Fibroblast of lung (primary cell): Measurements from ENCODE around the gene TMEM178A. TPM values are rescaled to one million over a fixed set of nuclear protein-coding genes. Genes with fewer than 3 reads are reported as not detected.

Source experiments
- DNase-seq, 2 donors: peaks; one replicate each; pipeline versions ENCODE4 v3.0.0 to v3.0.0-alpha.2; 2010; ENCODE audit warnings: low read depth in 2 of 2
- H2AFZ ChIP-seq: 2 replicates; pipeline ENCODE4 v1.5.1; 2012; ENCODE audit warnings: low read length, control low read depth, inconsistent platforms
- H3K27ac ChIP-seq: 2 replicates; pipeline ENCODE4 v1.5.1; 2011; ENCODE audit warnings: low read length, control low read depth; ENCODE audit not compliant: insufficient read depth
- H3K27me3 ChIP-seq: 2 replicates; pipeline ENCODE4 v1.5.1; 2011; ENCODE audit warnings: mild to moderate bottlenecking, low read length; ENCODE audit not compliant: control insufficient read depth, insufficient read depth
- H3K36me3 ChIP-seq: 2 replicates; pipeline ENCODE4 v1.5.1; 2011; ENCODE audit warnings: low read length; ENCODE audit not compliant: control insufficient read depth, insufficient read depth
- H3K4me1 ChIP-seq: 2 replicates; pipeline ENCODE4 v1.5.1; 2011; ENCODE audit warnings: low read length; ENCODE audit not compliant: control insufficient read depth, insufficient read depth; ENCODE audit errors: extremely low read depth
- H3K4me2 ChIP-seq: 2 replicates; pipeline ENCODE4 v1.5.1; 2011; ENCODE audit warnings: low read length, control low read depth; ENCODE audit not compliant: insufficient read depth; ENCODE audit errors: extremely low read depth
- H3K4me3 ChIP-seq, 4 experiments: fragments of 200-600 bp in 1 of 4; sonication (generic) in 1 of 4; replicated peaks in 1 of 4; 2 replicates each; pipeline ENCODE4 v1.5.1; 2011 to 2016; ENCODE audit warnings: low read length in 4 of 4, low read depth in 3 of 4, mild to moderate bottlenecking in 3 of 4, control low read depth in 2 of 4, inconsistent platforms in 1 of 4, mixed read lengths in 1 of 4; ENCODE audit not compliant: insufficient read depth in 1 of 4; ENCODE audit errors: control extremely low read depth in 1 of 4
- H3K79me2 ChIP-seq: 2 replicates; pipeline ENCODE4 v1.5.1; 2012; ENCODE audit warnings: mild to moderate bottlenecking, low read length, inconsistent platforms; ENCODE audit not compliant: control insufficient read depth, insufficient read depth
- H3K9ac ChIP-seq: 2 replicates; pipeline ENCODE4 v1.5.1; 2011; ENCODE audit warnings: mild to moderate bottlenecking, low read length, control low read depth; ENCODE audit not compliant: insufficient read depth
- H3K9me3 ChIP-seq: 2 replicates; pipeline ENCODE4 v1.5.1; 2012; ENCODE audit warnings: low read depth, low read length; ENCODE audit not compliant: control insufficient read depth, insufficient read depth
- H4K20me1 ChIP-seq: 2 replicates; pipeline ENCODE4 v1.5.1; 2011; ENCODE audit warnings: low read length; ENCODE audit not compliant: control insufficient read depth, insufficient read depth; ENCODE audit errors: extremely low read depth
- EZH2 ChIP-seq: IDR thresholded peaks from 2 replicates; pipeline ENCODE4 v1.5.1; 2012; ENCODE audit warnings: low read length, control low read depth, mild to moderate bottlenecking; ENCODE audit errors: missing control alignments
- polyA plus RNA-seq, 2 donors: library from polyadenylated mRNA; depleted of rRNA in 1 of 2; stranded (reverse) in 1 of 2; unstranded in 1 of 2; fragments of >200 nt; gene quantifications; 2 replicates each; pipeline ENCODE4 v1.2.1, GENCODE V29; 2011 to 2012; ENCODE audit warnings: missing spikeins in 1 of 2
- total RNA-seq: library from RNA; depleted of rRNA; stranded (reverse); fragments of >200 nt; gene quantifications from 2 replicates; pipeline ENCODE4 v1.2.1, GENCODE V29; 2014
- TF ChIP-seq, protein P1 (sequence below), 2 donors: IDR thresholded peaks in 1 of 2; conservative IDR thresholded peaks in 1 of 2; 1 replicate in 1 of 2; 2 replicates in 1 of 2; pipeline ENCODE4 v1.5.1; 2011 to 2012; ENCODE audit warnings: low read length in 2 of 2, control low read depth in 1 of 2, inconsistent platforms in 1 of 2, low read depth in 1 of 2, mild to moderate bottlenecking in 1 of 2

TMEM178A gene
- total and polyA plus RNA-seq, 2 donors (not counting 1 experiment from before 2014, with no cell fraction given): 1.5 to 6.9 TPM

DNA sequence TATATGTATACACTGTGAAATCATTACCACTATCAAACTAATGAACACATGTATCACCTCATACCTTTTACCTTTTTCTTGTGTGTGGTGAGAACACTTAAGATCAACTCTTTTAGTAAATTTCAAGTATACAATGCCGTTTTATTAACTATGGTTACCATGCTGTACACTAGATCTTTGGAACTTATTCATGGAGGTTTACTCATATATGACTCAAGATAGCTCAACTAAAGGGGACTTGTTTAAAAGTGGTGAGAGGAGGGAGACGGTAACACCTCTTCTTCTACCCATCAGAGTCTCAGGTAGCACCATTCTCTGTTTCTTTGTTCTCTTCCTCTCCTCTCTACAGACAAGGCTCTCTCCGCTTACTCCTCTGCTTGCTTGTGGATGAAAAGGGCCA is 36.1 kb upstream of the TMEM178A start:
- Histone ChIP-seq H3K27ac (no peak overlapping the region), H3K4me1 (peaks cover 3% of the 10 kb centered on the region), H3K36me3 (no peaks in the 10 kb centered on the region), H3K79me2 (no peaks in the 10 kb centered on the region), H2AFZ (no peak overlapping the region), H3K9me3 (no peaks in the 10 kb centered on the region), H3K4me3 (no peak overlapping the region), H3K9ac (no peak overlapping the region), H3K27me3 (no peaks in the 10 kb centered on the region), H3K4me2 (no peak overlapping the region), H4K20me1 (no peaks in the 10 kb centered on the region)
- no peak for DNase-seq
- no peak for TF ChIP-seq EZH2
- TF ChIP-seq, protein P1, sequence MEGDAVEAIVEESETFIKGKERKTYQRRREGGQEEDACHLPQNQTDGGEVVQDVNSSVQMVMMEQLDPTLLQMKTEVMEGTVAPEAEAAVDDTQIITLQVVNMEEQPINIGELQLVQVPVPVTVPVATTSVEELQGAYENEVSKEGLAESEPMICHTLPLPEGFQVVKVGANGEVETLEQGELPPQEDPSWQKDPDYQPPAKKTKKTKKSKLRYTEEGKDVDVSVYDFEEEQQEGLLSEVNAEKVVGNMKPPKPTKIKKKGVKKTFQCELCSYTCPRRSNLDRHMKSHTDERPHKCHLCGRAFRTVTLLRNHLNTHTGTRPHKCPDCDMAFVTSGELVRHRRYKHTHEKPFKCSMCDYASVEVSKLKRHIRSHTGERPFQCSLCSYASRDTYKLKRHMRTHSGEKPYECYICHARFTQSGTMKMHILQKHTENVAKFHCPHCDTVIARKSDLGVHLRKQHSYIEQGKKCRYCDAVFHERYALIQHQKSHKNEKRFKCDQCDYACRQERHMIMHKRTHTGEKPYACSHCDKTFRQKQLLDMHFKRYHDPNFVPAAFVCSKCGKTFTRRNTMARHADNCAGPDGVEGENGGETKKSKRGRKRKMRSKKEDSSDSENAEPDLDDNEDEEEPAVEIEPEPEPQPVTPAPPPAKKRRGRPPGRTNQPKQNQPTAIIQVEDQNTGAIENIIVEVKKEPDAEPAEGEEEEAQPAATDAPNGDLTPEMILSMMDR (conservative IDR thresholded peaks at IDR 0.05 in 1 of 2, IDR thresholded peaks at IDR 0.05 in 1 of 2; ENCODE audit: low read depth in 1 of 2, low read length in 2 of 2): no peak

DNA sequence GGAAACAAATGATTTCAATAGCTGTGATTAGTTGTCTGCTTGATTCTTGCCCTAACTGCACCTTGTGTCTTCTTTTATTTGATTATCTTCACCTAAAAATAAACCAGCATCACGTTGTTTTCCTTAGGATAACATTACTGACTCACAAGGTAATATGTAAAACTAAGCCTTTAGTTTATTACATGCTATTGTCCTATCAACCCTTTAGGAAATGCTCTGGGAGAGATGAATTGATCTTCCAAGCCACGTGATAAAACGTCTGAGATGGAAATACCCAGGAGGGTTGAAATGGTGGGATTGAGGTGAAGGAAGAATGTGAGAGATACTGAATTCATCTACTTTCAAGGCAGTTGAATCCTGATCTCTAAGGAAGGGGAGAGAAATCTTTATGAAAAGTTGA is 34.5 kb upstream of the TMEM178A start:
- no peaks in the 10 kb centered on the region for H3K36me3 ChIP-seq
- H3K79me2 ChIP-seq: no peaks in the 10 kb centered on the region
- H3K9me3 ChIP-seq: no peaks in the 10 kb centered on the region
- no peak overlapping the region for H2AFZ ChIP-seq
- H3K4me2 ChIP-seq: no peak overlapping the region
- peak in 1 of 2 donors; percentile 55 for DNase-seq
- TF ChIP-seq, protein P1 (conservative IDR thresholded peaks at IDR 0.05 in 1 of 2, IDR thresholded peaks at IDR 0.05 in 1 of 2; ENCODE audit: low read depth in 1 of 2, low read length in 2 of 2): no peak
- no peak for TF ChIP-seq EZH2
- H3K9ac ChIP-seq: no peak overlapping the region
- no peak overlapping the region for H3K4me3 ChIP-seq
- no peaks in the 10 kb centered on the region for H4K20me1 ChIP-seq
- H3K4me1 ChIP-seq: peaks cover 3% of the 10 kb centered on the region
- no peaks in the 10 kb centered on the region for H3K27me3 ChIP-seq
- H3K27ac ChIP-seq: no peak overlapping the region

- peak; percentile 76 to 100 for DNase-seq
- Histone ChIP-seq H3K4me2 (no peak overlapping the region), H3K9ac (no peak overlapping the region)
These were observed 34.0 kb upstream of the TMEM178A start for GRCh38 chr2:39631718-39632117.

More at GRCh38 chr2:39631718-39632117, 34.0 kb upstream of the TMEM178A start:
- Histone ChIP-seq H3K9me3 (no peaks in the 10 kb centered on the region), H4K20me1 (no peaks in the 10 kb centered on the region), H3K27me3 (no peaks in the 10 kb centered on the region), H3K36me3 (no peaks in the 10 kb centered on the region), H3K27ac (no peak overlapping the region), H3K4me3 (no peak overlapping the region), H3K79me2 (no peaks in the 10 kb centered on the region), H2AFZ (no peak overlapping the region), H3K4me1 (peaks cover 3% of the 10 kb centered on the region)
- TF ChIP-seq, protein P1 (conservative IDR thresholded peaks at IDR 0.05 in 1 of 2, IDR thresholded peaks at IDR 0.05 in 1 of 2; ENCODE audit: low read depth in 1 of 2, low read length in 2 of 2): no peak
